Right ventricle myocardium superior (tissue), 1 donor: ENCODE results near the gene GP5. TPM values are rescaled to one million over a fixed set of nuclear protein-coding genes. Genes with fewer than 3 reads are reported as not detected.

Source experiments
- ATAC-seq: fragments of 200-7000 bp; cut with Tn5 transposase; one replicate; pipeline ENCODE4 v1.9.1; 2020; ENCODE audit warnings: mild to moderate bottlenecking; ENCODE audit not compliant: poor library complexity
- DNase-seq: peaks from one replicate; pipeline ENCODE4 v3.0.0-alpha.2; 2020
- intact Hi-C: fragments of 100-400 bp; cut with DNase I; formaldehyde crosslinking; loops from one replicate; pipeline ENCODE4 v1.11.2; 2022
- long read RNA-seq: library from polyadenylated mRNA; unstranded; transcript quantifications from one replicate; pipeline ENCODE4 v2.0.0, GENCODE V29; 2021
- total RNA-seq: library from RNA; stranded (reverse); fragmentation: NEBNext Ultra II Directional; extraction: Animal tissue kit (Norgen Biotek cat#: 25700); gene quantifications from one replicate; pipeline ENCODE4 v1.2.1, GENCODE V29; 2021
- donor health status: DM: no; HTN: yes; CAD: no; lungs with severe emphysema.

The GP5 gene, protein sequence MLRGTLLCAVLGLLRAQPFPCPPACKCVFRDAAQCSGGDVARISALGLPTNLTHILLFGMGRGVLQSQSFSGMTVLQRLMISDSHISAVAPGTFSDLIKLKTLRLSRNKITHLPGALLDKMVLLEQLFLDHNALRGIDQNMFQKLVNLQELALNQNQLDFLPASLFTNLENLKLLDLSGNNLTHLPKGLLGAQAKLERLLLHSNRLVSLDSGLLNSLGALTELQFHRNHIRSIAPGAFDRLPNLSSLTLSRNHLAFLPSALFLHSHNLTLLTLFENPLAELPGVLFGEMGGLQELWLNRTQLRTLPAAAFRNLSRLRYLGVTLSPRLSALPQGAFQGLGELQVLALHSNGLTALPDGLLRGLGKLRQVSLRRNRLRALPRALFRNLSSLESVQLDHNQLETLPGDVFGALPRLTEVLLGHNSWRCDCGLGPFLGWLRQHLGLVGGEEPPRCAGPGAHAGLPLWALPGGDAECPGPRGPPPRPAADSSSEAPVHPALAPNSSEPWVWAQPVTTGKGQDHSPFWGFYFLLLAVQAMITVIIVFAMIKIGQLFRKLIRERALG
- total RNA-seq, result not detected
- long read RNA-seq, result 0 reads

DNA sequence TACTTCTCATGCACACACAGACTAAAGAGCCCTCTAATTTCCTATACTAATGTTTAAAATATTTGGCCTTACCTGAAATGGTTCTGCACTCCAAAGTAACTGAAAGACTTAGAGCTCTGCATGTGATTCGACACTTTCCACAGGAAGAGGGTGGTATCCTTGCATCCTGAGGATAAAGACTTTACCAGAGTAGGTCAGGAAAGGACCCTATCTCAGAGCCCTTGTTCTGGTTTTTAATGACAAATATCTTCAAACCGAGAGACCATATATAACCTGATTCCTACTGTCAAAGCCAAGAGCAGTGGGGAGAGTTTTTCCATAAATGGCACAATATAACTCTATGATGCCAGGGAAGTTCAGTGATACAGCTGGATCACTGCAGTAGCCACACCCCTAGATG, at the start of gene GP5:
GP5 (minus strand) TSS at position 101 of the 400 bp plus-strand sequence. CDS start 984 bp downstream, outside the sequence.
- intact Hi-C loops, result loop anchor here (2.0 kb wide), 1 partner anchor 58 kb away; no protein-coding TSS in a partner anchor
- DNase-seq (no peak), ATAC-seq (no peak)

DNA sequence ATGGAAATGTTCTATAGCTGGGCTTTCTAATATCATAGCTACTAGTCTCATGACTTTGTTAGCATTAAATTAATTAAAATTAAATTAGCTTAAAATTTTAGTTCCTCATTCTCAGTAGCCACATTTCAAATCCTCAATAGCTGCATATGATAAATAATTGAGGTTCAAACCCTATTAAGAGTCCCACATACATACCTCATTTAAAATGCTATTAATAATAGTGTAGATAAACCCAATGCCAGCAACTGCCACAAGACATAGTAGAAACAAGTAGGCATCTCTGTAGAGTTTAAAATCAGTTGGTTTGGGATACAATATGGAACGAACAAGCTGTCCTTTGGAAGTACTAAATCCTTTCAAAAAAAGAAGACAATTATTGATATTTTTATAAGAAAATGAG, 48.6 kb upstream of the GP5 start:
- ATAC-seq, result no peak
- intact Hi-C loops, result no loop called here
- no peak for DNase-seq

DNA sequence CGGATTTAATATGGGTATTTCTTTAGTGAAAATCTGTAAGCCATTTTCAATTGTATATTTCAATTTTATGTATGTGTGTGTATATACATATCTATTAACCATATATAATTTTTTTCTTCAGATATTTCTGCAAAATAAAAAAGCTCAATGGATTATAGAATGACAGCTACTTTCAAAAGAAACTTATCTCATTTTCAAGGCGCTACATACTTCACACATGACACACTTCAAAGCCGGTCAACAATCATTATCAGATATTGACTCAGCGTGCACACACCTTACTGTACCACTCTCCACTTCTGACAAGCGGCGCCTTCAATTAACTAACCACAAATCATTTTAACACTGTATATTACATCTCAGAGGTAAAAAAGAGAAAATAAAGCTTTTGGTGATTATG, 48.1 kb upstream of the GP5 start:
- ATAC-seq, result no peak
- intact Hi-C loops, result no loop called here

DNA sequence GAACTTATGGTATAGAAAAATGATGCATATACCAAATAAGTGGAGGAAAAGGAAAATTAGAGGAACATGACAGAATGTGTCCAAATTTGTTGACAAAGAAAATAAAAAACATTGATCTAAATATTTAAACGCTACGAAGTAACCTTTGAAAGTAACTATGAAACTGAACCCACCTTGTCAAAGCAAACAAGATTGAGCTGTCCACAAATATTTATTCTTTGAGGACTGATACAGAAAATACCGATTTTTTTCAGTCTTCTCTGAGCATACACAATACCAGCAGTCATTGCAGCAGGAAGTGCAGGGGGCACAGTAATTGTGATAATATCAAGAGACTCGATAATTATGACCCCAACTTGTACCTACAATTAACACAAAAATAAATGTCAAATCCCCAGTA, 47.7 kb upstream of the GP5 start:
- intact Hi-C loops, result no loop called here
- DNase-seq (no peak), ATAC-seq (no peak)

More for the DNA sequence above, 48.1 kb upstream of the GP5 start:
- DNase-seq, result no peak

DNA sequence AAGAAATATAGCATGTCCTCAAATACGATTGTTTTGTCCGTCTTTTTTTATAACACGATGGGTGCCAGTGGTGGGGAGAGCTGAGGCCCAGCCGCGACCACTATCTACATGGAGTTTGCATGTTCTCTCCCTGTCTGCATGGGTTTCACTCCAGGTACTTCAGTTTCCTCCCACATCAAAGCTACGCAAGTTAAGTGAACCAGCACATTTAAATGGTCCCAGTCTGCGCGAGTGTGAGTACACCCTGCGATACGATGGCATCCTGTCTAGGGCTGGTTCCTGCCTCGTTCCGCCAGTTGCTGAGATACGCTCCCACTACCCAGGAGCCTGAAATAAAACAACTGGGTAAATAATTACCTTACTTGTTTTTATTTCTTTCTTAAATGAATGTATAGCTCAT, 47.1 kb upstream of the GP5 start:
- intact Hi-C loops, result no loop called here
- ATAC-seq, result no peak
- DNase-seq, result no peak

DNA sequence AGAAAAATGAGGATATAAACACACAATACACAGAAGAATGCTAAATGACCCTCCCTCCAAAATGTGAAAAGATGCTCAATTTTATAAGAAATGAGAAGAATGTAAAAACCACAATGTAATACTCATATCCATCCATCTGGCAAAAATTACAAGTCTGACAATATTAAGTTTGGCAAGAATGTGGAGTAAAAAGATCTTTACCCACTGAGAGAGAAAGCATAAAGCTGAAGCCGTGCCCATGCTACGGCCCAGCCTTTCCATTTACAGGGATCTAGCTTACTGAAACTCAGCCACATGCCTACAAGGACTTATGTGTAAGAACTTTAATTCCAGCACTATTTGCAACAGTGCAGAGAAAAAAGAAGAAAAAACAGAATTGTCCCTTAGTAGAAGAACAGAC, 44.8 kb upstream of the GP5 start:
- DNase-seq, result no peak
- intact Hi-C loops, result no loop called here
- ATAC-seq, result no peak

DNA sequence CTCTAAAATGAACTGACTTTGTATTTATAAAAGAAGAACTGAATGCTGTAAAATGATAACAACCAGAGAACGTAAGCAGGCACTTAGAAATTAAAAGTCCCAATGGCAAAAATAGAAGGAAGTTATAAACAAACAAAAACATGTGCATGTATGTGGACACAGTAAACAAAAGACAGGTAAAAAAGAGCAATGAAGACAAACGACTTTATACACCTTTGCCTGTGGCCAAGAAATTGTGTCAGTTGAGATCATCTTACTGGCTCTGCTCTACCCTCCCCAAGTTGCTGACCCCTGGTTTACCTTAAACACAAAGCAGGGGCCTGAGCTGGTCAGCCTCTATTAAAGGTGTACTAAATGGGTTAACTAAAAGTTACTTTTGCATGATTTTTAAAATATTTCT, 41.7 kb upstream of the GP5 start:
- intact Hi-C loops, result no loop called here
- ATAC-seq (no peak), DNase-seq (no peak)

DNA sequence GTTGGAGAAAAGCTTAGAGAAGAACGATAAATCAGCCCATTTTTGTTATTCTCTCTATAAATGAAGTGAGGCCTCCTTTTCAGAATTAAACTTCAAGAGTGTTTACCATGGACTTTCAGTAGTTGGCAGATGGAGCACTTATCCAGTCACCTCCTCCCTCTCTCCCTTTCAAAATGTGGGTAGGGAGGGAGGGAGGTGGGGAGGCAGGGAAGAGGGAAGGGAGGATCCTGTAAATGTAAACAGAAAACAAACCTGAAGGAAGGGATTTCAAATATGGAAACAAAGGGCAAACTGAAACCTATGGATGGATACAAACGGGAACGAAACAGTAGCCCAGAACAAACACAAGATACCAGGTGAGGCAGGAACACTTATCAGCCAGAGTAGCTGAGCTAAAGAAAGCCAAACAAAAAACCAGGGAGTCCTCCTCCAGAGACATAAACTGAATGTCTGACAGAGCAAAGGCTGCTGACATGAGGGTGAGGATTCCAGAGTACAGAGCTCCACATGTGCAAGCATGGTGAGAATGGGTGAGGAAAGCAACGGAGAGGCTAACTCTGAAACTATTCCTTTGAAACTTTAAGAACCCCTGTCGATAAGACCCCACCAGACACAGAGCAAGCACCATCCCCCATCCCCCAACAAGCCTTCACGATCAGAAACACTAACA, 41.0 kb upstream of the GP5 start:
- intact Hi-C loops, result no loop called here
- DNase-seq, result no peak
- ATAC-seq, result no peak

DNA sequence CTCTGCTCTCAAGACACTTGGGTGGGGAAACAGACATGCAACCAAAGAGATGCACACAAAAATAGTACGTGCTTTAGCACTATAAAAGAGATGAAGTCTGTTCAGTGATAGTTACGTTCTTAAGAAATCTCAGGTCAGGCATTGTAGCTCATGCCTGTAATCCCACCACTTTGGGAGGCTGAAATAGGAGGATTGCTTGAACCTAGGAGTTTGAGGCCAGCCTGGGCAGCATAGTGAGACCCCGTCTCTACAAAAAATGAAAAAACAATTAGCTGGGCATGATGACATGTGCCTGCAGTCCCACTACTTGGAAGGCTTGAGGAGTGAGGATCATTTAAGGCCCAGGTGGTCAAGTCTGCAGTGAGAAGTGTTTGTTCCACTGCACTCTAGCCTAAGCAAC, 35.4 kb upstream of the GP5 start:
- intact Hi-C loops, result no loop called here
- ATAC-seq, result no peak
- DNase-seq, result no peak

DNA sequence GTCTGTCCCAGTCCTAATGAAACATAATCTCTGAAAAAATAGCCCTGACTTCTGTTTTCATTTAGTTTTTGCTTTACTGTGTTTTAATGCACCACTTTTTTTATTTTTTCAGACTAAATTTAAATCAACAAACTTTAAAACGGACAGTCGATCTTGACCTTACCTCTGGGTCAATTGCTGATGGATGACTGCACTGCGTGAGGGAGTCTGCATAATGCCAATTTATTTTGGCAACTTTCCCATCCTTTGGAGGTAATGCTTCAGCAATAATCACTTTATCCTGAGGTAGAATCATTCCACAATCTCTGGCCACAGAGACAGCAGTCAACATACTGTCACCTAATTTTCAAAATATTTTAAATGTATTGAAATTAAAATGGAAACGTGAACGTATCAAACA, 32.5 kb upstream of the GP5 start:
- intact Hi-C loops, result no loop called here
- no peak for ATAC-seq
- DNase-seq, result no peak

DNA sequence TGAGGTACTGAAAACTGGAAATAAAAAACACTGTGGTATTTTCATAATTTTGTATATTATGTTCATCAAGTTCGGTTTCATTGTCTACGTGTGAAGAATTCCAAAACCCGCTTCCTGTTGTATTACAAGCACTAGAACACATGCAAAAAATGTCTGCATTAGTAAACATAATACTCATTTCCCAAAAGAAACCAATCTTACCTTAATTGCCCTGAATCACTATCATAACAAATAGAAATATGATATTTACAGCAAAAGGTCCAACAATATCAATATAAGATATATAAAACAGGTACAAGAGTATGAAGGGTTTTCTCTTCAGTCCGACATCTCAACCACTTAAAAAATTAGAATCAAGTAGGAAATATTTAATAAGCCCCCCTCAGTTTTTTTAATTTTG, 26.3 kb upstream of the GP5 start:
- DNase-seq, result no peak
- intact Hi-C loops, result no loop called here
- no peak for ATAC-seq

DNA sequence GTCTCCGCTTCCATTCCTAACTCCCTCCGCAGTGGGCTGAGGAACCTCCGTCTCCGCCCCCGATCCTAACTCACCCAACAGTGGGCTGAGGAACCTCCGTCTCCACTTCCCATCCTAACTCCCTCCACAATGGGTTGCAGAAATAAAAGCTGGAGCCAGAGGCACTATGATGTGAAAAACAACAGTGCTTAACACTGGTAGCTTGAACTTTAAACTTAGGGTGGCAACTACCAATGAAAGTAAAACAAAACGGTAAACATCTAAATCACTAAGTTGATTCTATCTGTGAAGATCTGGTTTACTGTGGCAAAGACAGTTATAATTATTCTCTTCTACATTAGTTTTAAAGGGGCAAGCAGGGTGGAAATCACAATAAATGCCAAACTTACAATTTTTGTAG, 25.9 kb upstream of the GP5 start:
- no peak for ATAC-seq
- intact Hi-C loops, result no loop called here
- DNase-seq, result no peak

DNA sequence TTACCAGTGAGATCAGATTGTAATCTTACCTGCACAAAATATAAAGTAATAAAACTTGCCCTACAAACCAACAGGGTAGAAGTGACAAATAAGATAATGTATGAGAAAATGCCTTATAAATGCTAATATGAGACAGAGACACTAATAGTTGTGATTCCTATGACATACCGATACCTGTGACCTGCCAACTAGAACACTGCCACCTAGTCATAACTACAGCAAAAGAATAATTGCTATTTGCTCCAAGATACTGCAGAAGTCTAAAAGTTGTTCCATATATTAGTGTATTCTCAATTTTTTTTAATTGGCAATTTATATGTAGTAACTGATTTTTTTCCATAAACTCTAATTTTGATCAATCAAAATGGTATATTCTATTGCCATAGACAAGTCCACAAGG, 25.3 kb upstream of the GP5 start:
- ATAC-seq, result no peak
- intact Hi-C loops, result no loop called here
- no peak for DNase-seq

DNA sequence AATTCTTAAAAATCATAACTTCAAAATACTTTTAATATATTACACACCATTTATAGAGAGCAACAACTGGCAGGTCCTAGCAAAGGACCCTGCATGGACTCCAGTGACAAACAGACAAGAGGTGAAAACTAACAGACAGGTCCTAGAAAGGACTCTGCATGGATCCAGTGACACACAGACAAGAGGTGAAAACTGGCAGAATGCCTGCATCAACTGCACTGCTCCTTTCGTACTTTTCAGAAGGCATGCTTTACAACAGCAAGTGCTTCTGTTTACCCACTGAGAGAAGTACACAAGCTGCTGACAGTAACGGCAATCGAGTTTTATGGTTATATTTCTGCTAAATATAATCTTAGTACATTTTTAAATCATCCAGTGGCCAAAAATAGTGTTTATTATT, 24.3 kb upstream of the GP5 start:
- peak; percentile 82 for ATAC-seq
- DNase-seq, result no peak
- intact Hi-C loops, result no loop called here

DNA sequence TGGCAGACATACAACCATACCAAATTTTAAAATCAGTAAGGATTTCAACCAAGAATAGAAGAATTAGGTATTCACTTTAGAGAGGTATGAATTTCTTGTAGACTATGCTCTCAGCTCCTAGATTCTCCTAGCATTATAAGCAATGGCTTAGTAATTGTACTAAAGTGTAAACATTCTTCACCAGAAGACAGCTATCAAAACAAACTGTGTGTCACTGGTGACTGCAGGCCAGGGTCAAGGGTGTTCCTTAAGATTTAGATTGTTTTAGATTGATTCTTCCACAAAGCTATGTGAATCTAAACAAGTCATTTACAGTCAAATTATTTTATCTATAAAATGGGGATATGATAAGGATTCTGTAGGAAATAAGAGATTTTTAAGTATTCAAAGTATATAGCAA, 23.1 kb upstream of the GP5 start:
- DNase-seq (no peak), ATAC-seq (no peak)
- intact Hi-C loops, result no loop called here

DNA sequence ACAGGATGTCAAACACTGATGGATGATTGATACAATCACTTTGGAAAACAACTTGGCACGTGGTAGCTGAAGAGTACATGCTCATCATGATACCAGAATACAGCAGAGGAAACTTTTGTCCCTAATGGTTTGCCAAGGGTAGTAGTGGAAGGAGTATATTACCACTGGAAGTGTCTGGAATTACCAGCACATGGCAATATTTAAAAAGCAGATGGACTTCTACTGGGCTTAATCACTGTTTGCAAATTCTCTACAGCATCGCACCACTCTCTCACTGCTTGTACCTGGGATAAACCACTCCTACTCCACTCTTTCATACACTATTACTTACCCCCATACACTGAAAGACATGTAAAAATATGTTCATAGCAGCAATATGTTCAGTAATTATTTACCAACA, 19.6 kb upstream of the GP5 start:
- no peak for DNase-seq
- ATAC-seq, result no peak
- intact Hi-C loops, result no loop called here

DNA sequence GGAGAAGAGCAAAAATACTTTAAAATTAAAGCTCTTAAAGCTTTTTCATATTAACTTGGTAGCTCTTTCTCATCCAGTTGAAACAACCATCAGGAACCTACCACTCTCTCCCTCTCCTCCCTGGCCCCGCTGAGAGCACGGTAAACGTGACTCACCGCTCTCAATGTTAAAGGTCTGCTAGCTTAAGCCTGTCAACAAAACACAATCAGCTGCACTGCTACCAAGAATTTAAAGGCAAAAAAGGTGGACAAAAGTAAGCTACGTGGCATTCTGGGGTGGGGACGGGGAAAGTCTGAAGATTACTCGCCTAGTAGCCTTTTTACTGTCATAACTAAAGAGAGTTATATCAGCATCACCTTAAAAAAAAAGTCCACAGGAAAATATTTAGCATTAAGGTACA, 8.4 kb upstream of the GP5 start:
- ATAC-seq (no peak), DNase-seq (no peak)
- intact Hi-C loops, result loop anchor here (10.0 kb wide), 1 partner anchor 623 kb away; no protein-coding TSS in a partner anchor

DNA sequence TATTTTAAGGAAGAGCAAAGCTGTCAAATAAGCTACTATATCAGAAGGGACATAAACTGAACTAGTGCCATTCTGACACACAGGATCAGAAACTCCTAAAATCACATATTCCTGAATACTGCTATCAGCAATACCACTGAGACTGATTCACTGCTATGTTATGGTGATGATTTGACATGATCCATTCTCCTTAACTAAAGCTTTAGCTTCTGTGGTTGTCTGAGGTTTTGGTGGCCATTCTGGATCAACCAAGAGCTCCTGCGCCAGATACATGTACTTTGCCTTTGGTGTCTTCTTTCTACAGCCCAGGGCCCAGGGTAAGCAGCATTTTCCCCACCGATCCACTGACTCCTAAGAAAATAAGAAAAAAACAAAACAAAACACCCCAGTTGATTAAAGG, 6.7 kb upstream of the GP5 start:
- ATAC-seq, result no peak
- no peak for DNase-seq
- intact Hi-C loops, result loop anchor here (10.0 kb wide), 1 partner anchor 621 kb away; no protein-coding TSS in a partner anchor

DNA sequence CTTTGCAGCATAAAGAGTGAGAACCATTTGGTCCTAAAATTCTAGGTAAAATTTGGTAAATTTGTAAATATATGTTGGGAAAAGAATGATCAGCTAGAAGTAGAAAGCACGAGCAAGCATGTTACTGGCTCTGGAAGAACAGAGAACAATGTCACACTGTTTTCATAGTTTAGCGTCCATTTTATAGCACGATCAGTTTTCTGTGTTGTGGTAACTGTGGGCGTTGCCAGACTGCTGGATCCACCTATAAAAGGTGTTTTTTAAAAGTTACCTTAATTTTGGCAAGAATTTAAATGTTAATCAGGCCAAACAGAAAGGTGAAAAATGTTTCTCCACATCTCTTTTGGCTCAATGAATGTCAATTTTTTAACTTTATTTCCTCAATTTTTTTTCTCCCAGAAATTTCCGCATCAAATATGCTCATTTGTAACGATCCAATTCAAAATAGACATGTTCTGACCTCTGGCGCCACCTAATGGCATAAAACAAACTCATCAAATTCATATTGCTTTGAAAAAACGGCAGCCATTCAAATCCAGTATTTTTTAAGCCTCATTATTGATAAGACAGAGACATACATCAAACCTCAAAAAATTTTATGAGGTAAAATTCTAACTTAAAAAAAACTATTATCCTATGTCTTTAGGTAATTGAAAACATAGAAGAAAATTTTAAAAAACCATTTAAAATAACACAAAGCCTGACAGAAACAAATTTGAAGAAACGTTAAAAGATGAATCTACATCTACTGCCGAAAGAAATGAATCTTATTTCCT, 5.5 kb upstream of the GP5 start:
- intact Hi-C loops, result loop anchor here (5.0 to 10.0 kb wide), 2 partner anchors 72 to 620 kb away; no protein-coding TSS in a partner anchor
- DNase-seq (no peak), ATAC-seq (no peak)
